NB4 (cell line): ENCODE measurements around the gene WDR55.

Source experiments
- CTCF ChIP-seq: IDR thresholded peaks from one replicate; pipeline ENCODE4 v1.5.1; 2012; ENCODE audit warnings: low read depth, low read length
- POLR2A ChIP-seq: IDR thresholded peaks from 2 replicates; pipeline ENCODE4 v1.6.1; 2011; ENCODE audit warnings: mild to moderate bottlenecking; ENCODE audit not compliant: insufficient read length; ENCODE audit errors: extremely low read depth

DNA sequence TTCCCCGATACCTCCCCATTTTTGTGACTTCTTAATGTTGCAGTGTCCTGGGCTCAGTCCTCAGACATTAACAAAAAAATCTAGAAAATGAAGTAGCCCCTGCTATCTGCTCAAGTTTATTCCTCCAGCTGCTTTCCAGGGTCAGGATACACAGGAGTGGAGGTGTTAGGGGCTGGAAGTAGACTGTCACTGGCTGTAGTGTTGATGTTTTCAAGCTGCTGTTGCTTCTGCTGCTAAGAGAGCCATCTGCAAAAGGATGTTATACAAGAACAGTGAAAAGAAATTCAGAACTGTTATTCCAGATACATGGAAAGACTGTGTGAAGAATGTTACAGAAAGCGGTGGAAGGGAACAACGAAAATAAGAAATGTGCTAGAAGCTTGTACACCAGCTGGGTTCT lies 42.4 kb upstream of the WDR55 start:
- TF ChIP-seq CTCF = no peak
- no peak for TF ChIP-seq POLR2A
